ENCODE measurements around the gene PAQR7. TPM values are rescaled to one million over a fixed set of nuclear protein-coding genes. Genes with fewer than 3 reads are reported as not detected.

Gene PAQR7
- total and polyA plus RNA-seq, 2 experiments from 2014 or later = 4.0 to 5.2 TPM

DNA sequence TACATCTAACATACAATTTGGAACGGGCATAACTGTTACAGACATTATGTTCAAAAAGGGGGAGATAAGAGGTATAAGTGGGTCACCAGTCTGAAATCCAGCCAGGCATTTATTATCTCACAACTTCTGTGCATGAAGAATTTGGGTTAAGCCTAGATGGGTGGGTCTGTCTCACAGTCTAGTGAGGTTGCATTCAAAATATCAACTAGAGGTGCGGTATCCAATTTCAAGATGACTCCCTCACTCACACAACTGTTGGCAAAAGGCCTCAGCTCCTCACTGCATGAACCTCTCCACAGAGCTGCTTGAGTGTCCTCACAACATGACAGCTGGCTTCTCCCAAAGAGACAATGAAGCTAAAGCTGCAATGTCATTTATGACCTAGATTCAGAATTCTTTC, 21.0 kb downstream of the PAQR7 start (continued):
- TF ChIP-seq, protein P1, sequence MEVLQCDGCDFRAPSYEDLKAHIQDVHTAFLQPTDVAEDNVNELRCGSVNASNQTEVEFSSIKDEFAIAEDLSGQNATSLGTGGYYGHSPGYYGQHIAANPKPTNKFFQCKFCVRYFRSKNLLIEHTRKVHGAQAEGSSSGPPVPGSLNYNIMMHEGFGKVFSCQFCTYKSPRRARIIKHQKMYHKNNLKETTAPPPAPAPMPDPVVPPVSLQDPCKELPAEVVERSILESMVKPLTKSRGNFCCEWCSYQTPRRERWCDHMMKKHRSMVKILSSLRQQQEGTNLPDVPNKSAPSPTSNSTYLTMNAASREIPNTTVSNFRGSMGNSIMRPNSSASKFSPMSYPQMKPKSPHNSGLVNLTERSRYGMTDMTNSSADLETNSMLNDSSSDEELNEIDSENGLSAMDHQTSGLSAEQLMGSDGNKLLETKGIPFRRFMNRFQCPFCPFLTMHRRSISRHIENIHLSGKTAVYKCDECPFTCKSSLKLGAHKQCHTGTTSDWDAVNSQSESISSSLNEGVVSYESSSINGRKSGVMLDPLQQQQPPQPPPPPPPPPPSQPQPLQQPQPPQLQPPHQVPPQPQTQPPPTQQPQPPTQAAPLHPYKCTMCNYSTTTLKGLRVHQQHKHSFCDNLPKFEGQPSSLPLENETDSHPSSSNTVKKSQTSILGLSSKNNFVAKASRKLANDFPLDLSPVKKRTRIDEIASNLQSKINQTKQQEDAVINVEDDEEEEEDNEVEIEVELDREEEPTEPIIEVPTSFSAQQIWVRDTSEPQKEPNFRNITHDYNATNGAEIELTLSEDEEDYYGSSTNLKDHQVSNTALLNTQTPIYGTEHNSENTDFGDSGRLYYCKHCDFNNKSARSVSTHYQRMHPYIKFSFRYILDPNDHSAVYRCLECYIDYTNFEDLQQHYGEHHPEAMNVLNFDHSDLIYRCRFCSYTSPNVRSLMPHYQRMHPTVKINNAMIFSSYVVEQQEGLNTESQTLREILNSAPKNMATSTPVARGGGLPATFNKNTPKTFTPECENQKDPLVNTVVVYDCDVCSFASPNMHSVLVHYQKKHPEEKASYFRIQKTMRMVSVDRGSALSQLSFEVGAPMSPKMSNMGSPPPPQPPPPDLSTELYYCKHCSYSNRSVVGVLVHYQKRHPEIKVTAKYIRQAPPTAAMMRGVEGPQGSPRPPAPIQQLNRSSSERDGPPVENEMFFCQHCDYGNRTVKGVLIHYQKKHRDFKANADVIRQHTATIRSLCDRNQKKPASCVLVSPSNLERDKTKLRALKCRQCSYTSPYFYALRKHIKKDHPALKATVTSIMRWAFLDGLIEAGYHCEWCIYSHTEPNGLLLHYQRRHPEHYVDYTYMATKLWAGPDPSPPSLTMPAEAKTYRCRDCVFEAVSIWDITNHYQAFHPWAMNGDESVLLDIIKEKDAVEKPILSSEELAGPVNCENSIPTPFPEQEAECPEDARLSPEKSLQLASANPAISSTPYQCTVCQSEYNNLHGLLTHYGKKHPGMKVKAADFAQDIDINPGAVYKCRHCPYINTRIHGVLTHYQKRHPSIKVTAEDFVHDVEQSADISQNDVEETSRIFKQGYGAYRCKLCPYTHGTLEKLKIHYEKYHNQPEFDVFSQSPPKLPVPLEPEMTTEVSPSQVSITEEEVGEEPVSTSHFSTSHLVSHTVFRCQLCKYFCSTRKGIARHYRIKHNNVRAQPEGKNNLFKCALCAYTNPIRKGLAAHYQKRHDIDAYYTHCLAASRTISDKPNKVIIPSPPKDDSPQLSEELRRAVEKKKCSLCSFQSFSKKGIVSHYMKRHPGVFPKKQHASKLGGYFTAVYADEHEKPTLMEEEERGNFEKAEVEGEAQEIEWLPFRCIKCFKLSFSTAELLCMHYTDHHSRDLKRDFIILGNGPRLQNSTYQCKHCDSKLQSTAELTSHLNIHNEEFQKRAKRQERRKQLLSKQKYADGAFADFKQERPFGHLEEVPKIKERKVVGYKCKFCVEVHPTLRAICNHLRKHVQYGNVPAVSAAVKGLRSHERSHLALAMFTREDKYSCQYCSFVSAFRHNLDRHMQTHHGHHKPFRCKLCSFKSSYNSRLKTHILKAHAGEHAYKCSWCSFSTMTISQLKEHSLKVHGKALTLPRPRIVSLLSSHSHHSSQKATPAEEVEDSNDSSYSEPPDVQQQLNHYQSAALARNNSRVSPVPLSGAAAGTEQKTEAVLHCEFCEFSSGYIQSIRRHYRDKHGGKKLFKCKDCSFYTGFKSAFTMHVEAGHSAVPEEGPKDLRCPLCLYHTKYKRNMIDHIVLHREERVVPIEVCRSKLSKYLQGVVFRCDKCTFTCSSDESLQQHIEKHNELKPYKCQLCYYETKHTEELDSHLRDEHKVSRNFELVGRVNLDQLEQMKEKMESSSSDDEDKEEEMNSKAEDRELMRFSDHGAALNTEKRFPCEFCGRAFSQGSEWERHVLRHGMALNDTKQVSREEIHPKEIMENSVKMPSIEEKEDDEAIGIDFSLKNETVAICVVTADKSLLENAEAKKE (CRISPR knock-in tag; IDR thresholded peaks at IDR 0.05) = no peak

DNA sequence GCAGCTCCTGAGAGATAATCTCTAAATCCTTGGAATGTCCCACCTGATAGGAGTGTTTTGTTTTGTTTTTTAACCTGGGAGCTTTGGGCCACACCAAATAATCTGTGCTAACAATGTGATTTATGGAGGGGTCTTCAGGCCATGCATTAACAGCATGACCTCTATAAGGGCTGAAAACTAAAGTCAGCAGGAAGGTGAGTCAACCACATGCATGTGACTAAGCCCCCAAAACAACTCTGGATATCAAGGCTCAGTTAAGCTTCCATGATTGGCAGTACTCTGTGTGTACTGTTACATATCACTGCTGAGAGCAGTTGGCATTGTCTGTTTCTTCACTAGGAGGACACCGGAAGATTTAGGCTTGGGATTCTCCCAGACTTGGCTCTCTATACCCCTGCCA, 27.0 kb downstream of the PAQR7 start:
- Histone ChIP-seq H3K27ac (ENCODE audit: low read depth) (no peak overlapping the region), H3K4me1 (ENCODE audit: insufficient read depth) (no peaks in the 10 kb centered on the region)

More for the DNA sequence above, 27.0 kb downstream of the PAQR7 start:
- H3K27me3 ChIP-seq (ENCODE audit: insufficient read depth) = no peaks in the 10 kb centered on the region
- H3K4me1 Mint-ChIP-seq = peaks cover 10% of the 10 kb centered on the region; the same call in 2 of the 3 replicates
- TF ChIP-seq, protein P2, sequence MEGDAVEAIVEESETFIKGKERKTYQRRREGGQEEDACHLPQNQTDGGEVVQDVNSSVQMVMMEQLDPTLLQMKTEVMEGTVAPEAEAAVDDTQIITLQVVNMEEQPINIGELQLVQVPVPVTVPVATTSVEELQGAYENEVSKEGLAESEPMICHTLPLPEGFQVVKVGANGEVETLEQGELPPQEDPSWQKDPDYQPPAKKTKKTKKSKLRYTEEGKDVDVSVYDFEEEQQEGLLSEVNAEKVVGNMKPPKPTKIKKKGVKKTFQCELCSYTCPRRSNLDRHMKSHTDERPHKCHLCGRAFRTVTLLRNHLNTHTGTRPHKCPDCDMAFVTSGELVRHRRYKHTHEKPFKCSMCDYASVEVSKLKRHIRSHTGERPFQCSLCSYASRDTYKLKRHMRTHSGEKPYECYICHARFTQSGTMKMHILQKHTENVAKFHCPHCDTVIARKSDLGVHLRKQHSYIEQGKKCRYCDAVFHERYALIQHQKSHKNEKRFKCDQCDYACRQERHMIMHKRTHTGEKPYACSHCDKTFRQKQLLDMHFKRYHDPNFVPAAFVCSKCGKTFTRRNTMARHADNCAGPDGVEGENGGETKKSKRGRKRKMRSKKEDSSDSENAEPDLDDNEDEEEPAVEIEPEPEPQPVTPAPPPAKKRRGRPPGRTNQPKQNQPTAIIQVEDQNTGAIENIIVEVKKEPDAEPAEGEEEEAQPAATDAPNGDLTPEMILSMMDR (conservative IDR thresholded peaks at IDR 0.05; ENCODE audit: low read depth in 2 of 2) = no peak
- TF ChIP-seq ZNF331 (CRISPR knock-in tag; IDR thresholded peaks at IDR 0.05; ENCODE audit: low read depth) = no peak
- TF ChIP-seq ZNF114 (CRISPR knock-in tag; IDR thresholded peaks at IDR 0.05) = no peak
- TF ChIP-seq, protein P3, sequence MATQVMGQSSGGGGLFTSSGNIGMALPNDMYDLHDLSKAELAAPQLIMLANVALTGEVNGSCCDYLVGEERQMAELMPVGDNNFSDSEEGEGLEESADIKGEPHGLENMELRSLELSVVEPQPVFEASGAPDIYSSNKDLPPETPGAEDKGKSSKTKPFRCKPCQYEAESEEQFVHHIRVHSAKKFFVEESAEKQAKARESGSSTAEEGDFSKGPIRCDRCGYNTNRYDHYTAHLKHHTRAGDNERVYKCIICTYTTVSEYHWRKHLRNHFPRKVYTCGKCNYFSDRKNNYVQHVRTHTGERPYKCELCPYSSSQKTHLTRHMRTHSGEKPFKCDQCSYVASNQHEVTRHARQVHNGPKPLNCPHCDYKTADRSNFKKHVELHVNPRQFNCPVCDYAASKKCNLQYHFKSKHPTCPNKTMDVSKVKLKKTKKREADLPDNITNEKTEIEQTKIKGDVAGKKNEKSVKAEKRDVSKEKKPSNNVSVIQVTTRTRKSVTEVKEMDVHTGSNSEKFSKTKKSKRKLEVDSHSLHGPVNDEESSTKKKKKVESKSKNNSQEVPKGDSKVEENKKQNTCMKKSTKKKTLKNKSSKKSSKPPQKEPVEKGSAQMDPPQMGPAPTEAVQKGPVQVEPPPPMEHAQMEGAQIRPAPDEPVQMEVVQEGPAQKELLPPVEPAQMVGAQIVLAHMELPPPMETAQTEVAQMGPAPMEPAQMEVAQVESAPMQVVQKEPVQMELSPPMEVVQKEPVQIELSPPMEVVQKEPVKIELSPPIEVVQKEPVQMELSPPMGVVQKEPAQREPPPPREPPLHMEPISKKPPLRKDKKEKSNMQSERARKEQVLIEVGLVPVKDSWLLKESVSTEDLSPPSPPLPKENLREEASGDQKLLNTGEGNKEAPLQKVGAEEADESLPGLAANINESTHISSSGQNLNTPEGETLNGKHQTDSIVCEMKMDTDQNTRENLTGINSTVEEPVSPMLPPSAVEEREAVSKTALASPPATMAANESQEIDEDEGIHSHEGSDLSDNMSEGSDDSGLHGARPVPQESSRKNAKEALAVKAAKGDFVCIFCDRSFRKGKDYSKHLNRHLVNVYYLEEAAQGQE (IDR thresholded peaks at IDR 0.05; ENCODE audit: unreplicated experiment) = no peak
- TF ChIP-seq EZH2phosphoT487 (IDR thresholded peaks at IDR 0.05; ENCODE audit: unreplicated experiment) = no peak
- TF ChIP-seq CREB1 (CRISPR knock-in tag; IDR thresholded peaks at IDR 0.05; ENCODE audit: low read depth) = no peak
- no peak for DNase-seq (ENCODE audit: low spot score)
- no peaks in the 10 kb centered on the region for H3K9me2 ChIP-seq (ENCODE audit: insufficient read depth)
- H2AFZ ChIP-seq = no peak overlapping the region
- no peaks in the 10 kb centered on the region; the same call in 2 of the 3 replicates for H3K36me3 Mint-ChIP-seq (ENCODE audit: low read depth)
- H3K4me2 ChIP-seq = no peak overlapping the region
- H3K27me3 Mint-ChIP-seq (ENCODE audit: insufficient read depth, low read depth, poor library complexity) = peaks cover 2% of the 10 kb centered on the region
- peaks cover 30% of the 10 kb centered on the region for H4K20me1 ChIP-seq (replicated peaks; ENCODE audit: insufficient read depth)
- no peaks in the 10 kb centered on the region for H3F3A ChIP-seq (replicated peaks; ENCODE audit: low read depth)
- H3K9me3 Mint-ChIP-seq = no peaks in the 10 kb centered on the region
- no peak overlapping the region for H3K4me3 ChIP-seq
- H3K79me2 ChIP-seq (replicated peaks; ENCODE audit: insufficient read depth) = peaks cover 100% of the 10 kb centered on the region
- no peak overlapping the region for H3K27ac Mint-ChIP-seq
- peaks cover 2% of the 10 kb centered on the region; the same call in 1 of the 2 replicates for H3K36me3 ChIP-seq (ENCODE audit: insufficient read depth)
- no peak overlapping the region for H3K4me3 Mint-ChIP-seq
- no peak for ATAC-seq

All from GM23338 (cell line).